IMR-90 (cell line): Measurements from ENCODE around the gene RPS6KA2. TPM values are rescaled to one million over a fixed set of nuclear protein-coding genes. Genes with fewer than 3 reads are reported as not detected.

ENCODE experiments used
- ATAC-seq: fragments of 200-7000 bp; cut with Tn5 transposase; 2 replicates; pipeline ENCODE4 v1.9.1; 2020; ENCODE audit warnings: low read depth, mild to moderate bottlenecking, moderate library complexity
- BruUV-seq: library from RNA; stranded (reverse); fragments of 400-500 nt; replicated peaks from 2 replicates; lab custom pipeline; 2021; lab: Mats Ljungman, UMichigan
- CTCF ChIA-PET: fragments of 300-600 bp; formaldehyde crosslinking; extraction: SDS; loops from one replicate; lab custom pipeline; 2021; ENCODE audit warnings: antibody characterized with exemption; lab: Yijun Ruan, JAX
- POLR2A ChIA-PET: fragments of 300-600 bp; sonication (Branson Sonifier 250); formaldehyde crosslinking; loops from one replicate; lab custom pipeline; 2022; ENCODE audit warnings: antibody characterized with exemption; ENCODE audit not compliant: unreplicated experiment; lab: Charles Lee
- DNase-seq: peaks from one replicate; pipeline ENCODE4 v3.0.0; 2013
- H2AFZ ChIP-seq: replicated peaks from 2 replicates; pipeline ENCODE3; 2013; ENCODE audit warnings: low read length, mild to moderate bottlenecking; ENCODE audit not compliant: poor library complexity
- H2AK5ac ChIP-seq: 2 replicates; pipeline ENCODE4 v1.6.1; 2013; ENCODE audit warnings: low read depth, low read length, inconsistent platforms
- H2AK9ac ChIP-seq: replicated peaks from 2 replicates; pipeline ENCODE3; 2013; ENCODE audit warnings: mild to moderate bottlenecking, low read depth, low read length, moderate library complexity; ENCODE audit not compliant: poor library complexity
- H2BK120ac ChIP-seq: 2 replicates; pipeline ENCODE4 v1.6.1; 2013; ENCODE audit warnings: low read depth, low read length, inconsistent platforms
- H2BK15ac ChIP-seq: 3 replicates; pipeline ENCODE4 v1.6.1; 2013; ENCODE audit warnings: low read depth, low read length, inconsistent platforms
- H2BK20ac ChIP-seq: 2 replicates; pipeline ENCODE4 v1.6.1; 2013; ENCODE audit warnings: low read depth, mild to moderate bottlenecking, inconsistent platforms, low read length, moderate library complexity
- H2BK5ac ChIP-seq: 2 replicates; pipeline ENCODE4 v1.6.1; 2013; ENCODE audit warnings: mild to moderate bottlenecking, low read depth, low read length, inconsistent platforms; ENCODE audit not compliant: poor library complexity, severe bottlenecking
- H3K14ac ChIP-seq: replicated peaks from 2 replicates; pipeline ENCODE4 v1.6.1; 2013; ENCODE audit warnings: low read depth, low read length, inconsistent platforms
- H3K18ac ChIP-seq: 2 replicates; pipeline ENCODE4 v1.6.1; 2013; ENCODE audit warnings: low read depth, low read length, control low read depth
- H3K23ac ChIP-seq: 2 replicates; pipeline ENCODE4 v1.6.1; 2013; ENCODE audit warnings: low read depth, low read length, inconsistent platforms
- H3K27ac ChIP-seq: 2 replicates; pipeline ENCODE4 v1.5.1; 2013; ENCODE audit warnings: mild to moderate bottlenecking, control low read depth, low read length; ENCODE audit not compliant: insufficient read depth
- H3K27me3 ChIP-seq: 2 replicates; pipeline ENCODE4 v1.6.1; 2013; ENCODE audit warnings: low read length; ENCODE audit not compliant: control insufficient read depth, insufficient read depth
- H3K36me3 ChIP-seq: 2 replicates; pipeline ENCODE4 v1.6.1; 2013; ENCODE audit warnings: low read length, mixed read lengths; ENCODE audit not compliant: control insufficient read depth, insufficient read depth
- H3K4ac ChIP-seq: 2 replicates; pipeline ENCODE4 v1.6.1; 2013; ENCODE audit warnings: low read depth, low read length, inconsistent platforms
- H3K4me1 ChIP-seq: 2 replicates; pipeline ENCODE4 v1.6.1; 2013; ENCODE audit warnings: low read length, mixed read lengths; ENCODE audit not compliant: control insufficient read depth, insufficient read depth
- H3K4me2 ChIP-seq: 2 replicates; pipeline ENCODE4 v1.6.1; 2013; ENCODE audit warnings: low read depth, mild to moderate bottlenecking, control low read depth, low read length, moderate library complexity
- H3K4me3 ChIP-seq: 2 replicates; pipeline ENCODE4 v1.5.1; 2013; ENCODE audit warnings: low read depth, mild to moderate bottlenecking, control low read depth, low read length, moderate library complexity; ENCODE audit not compliant: insufficient read depth
- H3K56ac ChIP-seq: 2 replicates; pipeline ENCODE4 v1.6.1; 2013; ENCODE audit warnings: low read length, inconsistent platforms; ENCODE audit not compliant: insufficient read depth; ENCODE audit errors: extremely low read depth
- H3K79me1 ChIP-seq, 2 experiments: 2 replicates each; pipeline ENCODE4 v1.6.1; 2013; ENCODE audit warnings: low read length in 2 of 2, inconsistent platforms in 1 of 2, low read depth in 1 of 2
- H3K9ac ChIP-seq: 2 replicates; pipeline ENCODE4 v1.6.1; 2013; ENCODE audit warnings: low read depth, low read length, control low read depth
- H3K9me1 ChIP-seq: 2 replicates; pipeline ENCODE4 v1.6.1; 2013; ENCODE audit warnings: low read length, inconsistent platforms; ENCODE audit not compliant: insufficient read depth
- H3K9me3 ChIP-seq: 2 replicates; pipeline ENCODE4 v1.6.1; 2013; ENCODE audit warnings: low read length; ENCODE audit not compliant: control insufficient read depth, insufficient read depth
- H4K20me1 ChIP-seq: 2 replicates; pipeline ENCODE4 v1.6.1; 2013; ENCODE audit warnings: low read length, inconsistent platforms; ENCODE audit not compliant: insufficient read depth
- H4K5ac ChIP-seq: 2 replicates; pipeline ENCODE4 v1.6.1; 2013; ENCODE audit warnings: mild to moderate bottlenecking, low read depth, low read length, control low read depth
- H4K8ac ChIP-seq, 2 experiments: 2 replicates each; pipeline ENCODE4 v1.6.1; 2013; ENCODE audit warnings: low read depth in 2 of 2, low read length in 2 of 2, control low read depth in 1 of 2, inconsistent platforms in 1 of 2
- H4K91ac ChIP-seq: 2 replicates; pipeline ENCODE4 v1.6.1; 2013; ENCODE audit warnings: low read depth, low read length, inconsistent platforms; ENCODE audit not compliant: insufficient read depth
- BHLHE40 ChIP-seq: fragments of 150-350 bp; IDR thresholded peaks from 2 replicates; pipeline ENCODE4 v1.6.1; 2016; ENCODE audit warnings: mild to moderate bottlenecking, low read depth, low read length
- CHD1 ChIP-seq: IDR thresholded peaks from 2 replicates; pipeline ENCODE4 v1.6.1; 2012; ENCODE audit warnings: low read depth, low read length, improper control_type of control experiment
- FOS ChIP-seq: fragments of 150-350 bp; IDR thresholded peaks from 2 replicates; pipeline ENCODE4 v1.6.1; 2016; ENCODE audit warnings: low read depth, low read length
- MAZ ChIP-seq: IDR thresholded peaks from 2 replicates; pipeline ENCODE4 v1.6.1; 2012; ENCODE audit warnings: low read depth, mild to moderate bottlenecking, low read length, improper control_type of control experiment, moderate library complexity, borderline replicate concordance
- MXI1 ChIP-seq: IDR thresholded peaks from 2 replicates; pipeline ENCODE4 v1.6.1; 2012; ENCODE audit warnings: low read depth, mild to moderate bottlenecking, low read length, moderate library complexity, borderline replicate concordance
- POLR2A ChIP-seq: IDR thresholded peaks from 2 replicates; pipeline ENCODE4 v1.6.1; 2012; ENCODE audit warnings: mild to moderate bottlenecking, low read depth, low read length
- RAD21 ChIP-seq: IDR thresholded peaks from 2 replicates; pipeline ENCODE4 v1.6.1; 2012; ENCODE audit warnings: low read length, improper control_type of control experiment
- RCOR1 ChIP-seq: IDR thresholded peaks from 2 replicates; pipeline ENCODE4 v1.6.1; 2012; ENCODE audit warnings: mild to moderate bottlenecking, low read length, improper control_type of control experiment; ENCODE audit not compliant: insufficient replicate concordance
- SMC3 ChIP-seq: fragments of 150-350 bp; IDR thresholded peaks from 2 replicates; pipeline ENCODE4 v1.6.1; 2016; ENCODE audit warnings: low read depth, mild to moderate bottlenecking, antibody characterized with exemption, low read length, moderate library complexity
- WGBS, 2 experiments: methylation state at CpG; one replicate each; pipeline versions ENCODE4 v1.1.5 to v1.1.7; 2013; ENCODE audit warnings: missing lambda C conversion rate in 2 of 2; ENCODE audit not compliant: insufficient read length in 1 of 2; ENCODE audit errors: extremely low coverage in 2 of 2; 5-methylcytosine and 5-hydroxymethylcytosine counted together
- dilution Hi-C: fragments of 300-500 bp; cut with HindIII; formaldehyde crosslinking; loops from one replicate; pipeline ENCODE4 v1.14.3; 2018; ENCODE audit warnings: low sequenced_read_pairs; ENCODE audit not compliant: unreplicated experiment
- in situ Hi-C: fragments of 300-500 bp; cut with MboI; formaldehyde crosslinking; loops from 3 replicates; pipeline ENCODE4 v1.14.3; 2019; ENCODE audit warnings: low sequenced_read_pairs, inconsistent platforms, mixed read lengths
- intact Hi-C: fragments of 100-400 bp; cut with micrococcal nuclease; formaldehyde crosslinking; loops from 2 replicates; pipeline ENCODE4 v1.10.0; 2022
- polyA plus RNA-seq, 3 experiments: library from polyadenylated mRNA; depleted of rRNA; stranded (reverse); fragments of >200 nt; gene quantifications; 2 replicates each; pipeline ENCODE4 v1.2.3, GENCODE V29; 2012; ENCODE audit warnings: low replicate concordance in 1 of 3
- total RNA-seq: library from RNA; depleted of rRNA; stranded (reverse); fragments of >200 nt; gene quantifications from 2 replicates; pipeline ENCODE4 v1.2.3, GENCODE V29; 2012
- TF ChIP-seq, protein P1 (sequence below): fragments of 150-350 bp; IDR thresholded peaks from 2 replicates; pipeline ENCODE4 v1.6.1; 2017; ENCODE audit warnings: mild to moderate bottlenecking, antibody characterized with exemption, low read length, low read depth

Gene RPS6KA2
- total and polyA plus RNA-seq, 2 of the 4 experiments (the other 2 are of a cell fraction): 26.9 to 31.3 TPM

DNA sequence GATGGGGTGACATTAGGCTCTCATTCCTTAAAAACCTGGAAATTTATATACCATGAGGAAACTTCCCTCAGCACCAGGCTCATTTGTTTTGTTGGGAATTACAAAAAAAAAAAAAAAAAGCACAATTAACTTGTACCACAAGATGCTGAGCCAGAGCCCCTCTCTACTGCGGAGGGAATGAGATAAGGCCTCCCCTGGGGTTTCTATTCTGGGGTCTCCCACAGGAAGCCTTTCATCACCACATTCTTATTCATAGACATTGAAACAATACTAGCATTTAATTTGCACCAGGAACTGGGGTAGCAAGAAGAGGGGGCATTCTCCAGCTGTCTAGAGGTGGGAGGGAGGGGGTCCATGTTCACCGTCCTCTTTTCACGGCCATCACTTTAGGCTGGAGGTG lies 23.0 kb upstream of the RPS6KA2 start:
- ChIA-PET CTCF (no interaction called here), POLR2A (no interaction called here)
- Histone ChIP-seq H4K5ac (no peak overlapping the region), H3K36me3 (no peaks in the 10 kb centered on the region), H4K20me1 (no peaks in the 10 kb centered on the region), H2AK5ac (no peak overlapping the region), H3K18ac (no peak overlapping the region), H3K9me1 (peaks cover 6% of the 10 kb centered on the region; the same call in 1 of the 2 replicates), H3K4me1 (no peaks in the 10 kb centered on the region), H3K27me3 (peaks cover 24% of the 10 kb centered on the region), H3K4ac (no peak overlapping the region), H4K8ac (no peak overlapping the region), H2AK9ac (no peak overlapping the region), H3K27ac (no peak overlapping the region), H3K79me1 (no peaks in the 10 kb centered on the region), H3K9me3 (0 out of 2 replicates have a peak, but pooled peaks cover 2% of the 10 kb centered on the region), H4K91ac (no peak overlapping the region), H3K9ac (no peak overlapping the region), H3K56ac (no peak overlapping the region), H3K14ac (no peak overlapping the region), H2AFZ (no peak overlapping the region), H3K23ac (no peak overlapping the region), H2BK5ac (no peak overlapping the region), H2BK120ac (no peak overlapping the region), H3K4me3 (no peak overlapping the region), H2BK15ac (no peak overlapping the region), H3K4me2 (no peak overlapping the region), H2BK20ac (no peak overlapping the region)
- dilution Hi-C loops: no loop called here
- intact Hi-C loops: no loop called here
- DNase-seq: no peak
- in situ Hi-C loops: no loop called here
- WGBS, 2 experiments: no CpG with 5 or more reads among the region's 3 CpGs
- no TSS peak for BruUV-seq
- no peak for ATAC-seq
- TF ChIP-seq MAZ (no peak), CHD1 (no peak), SMC3 (no peak), RCOR1 (no peak), POLR2A (no peak), RAD21 (no peak), MXI1 (no peak), BHLHE40 (no peak), FOS (no peak)
- TF ChIP-seq, protein P1, sequence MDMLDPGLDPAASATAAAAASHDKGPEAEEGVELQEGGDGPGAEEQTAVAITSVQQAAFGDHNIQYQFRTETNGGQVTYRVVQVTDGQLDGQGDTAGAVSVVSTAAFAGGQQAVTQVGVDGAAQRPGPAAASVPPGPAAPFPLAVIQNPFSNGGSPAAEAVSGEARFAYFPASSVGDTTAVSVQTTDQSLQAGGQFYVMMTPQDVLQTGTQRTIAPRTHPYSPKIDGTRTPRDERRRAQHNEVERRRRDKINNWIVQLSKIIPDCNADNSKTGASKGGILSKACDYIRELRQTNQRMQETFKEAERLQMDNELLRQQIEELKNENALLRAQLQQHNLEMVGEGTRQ: no peak
